ENCODE data around the gene POLE4. TPM values are rescaled to one million over a fixed set of nuclear protein-coding genes. Genes with fewer than 3 reads are reported as not detected.

POLE4 gene
- total RNA-seq, 1 donor, result 27.4 TPM

DNA sequence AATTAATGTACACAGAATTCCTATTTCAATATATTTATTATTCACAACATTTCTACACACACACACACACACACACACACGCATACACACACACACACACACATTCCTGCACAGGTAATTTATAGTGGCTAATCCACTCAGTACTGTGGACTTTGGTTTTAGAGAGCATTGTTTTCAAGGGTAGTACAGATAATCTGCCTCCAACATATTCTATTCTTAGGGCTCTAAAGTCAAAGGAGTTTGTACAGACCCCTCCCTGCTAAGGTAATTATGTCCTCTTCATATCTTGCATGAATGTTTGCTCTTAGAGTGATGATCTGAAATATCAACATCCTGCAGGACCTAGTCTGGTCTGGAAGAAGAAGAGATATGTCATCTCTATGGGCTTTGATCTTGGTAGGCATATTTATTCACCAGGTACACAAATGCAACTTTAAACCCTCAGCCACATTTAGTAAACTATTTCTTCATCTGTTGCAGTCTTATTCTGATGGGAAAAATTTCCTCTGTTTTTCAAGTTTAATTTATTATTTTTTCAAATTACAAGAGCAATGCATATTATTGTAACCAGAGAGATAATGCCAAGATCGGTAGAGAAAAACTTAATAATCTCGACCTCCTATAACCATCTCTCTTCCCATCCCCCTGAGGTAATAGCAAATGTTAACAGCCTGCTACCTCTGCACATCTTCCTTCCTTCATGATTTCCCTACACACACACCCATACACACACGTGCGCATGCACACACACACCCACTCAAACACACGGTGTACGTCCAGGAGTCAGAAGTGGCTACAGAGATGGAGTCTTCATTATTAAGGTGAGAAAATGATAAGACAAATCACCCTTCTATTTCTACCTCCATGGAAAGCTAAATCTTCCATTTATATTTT, 18.3 kb upstream of the POLE4 start:
- no peak for DNase-seq (ENCODE audit: low read depth)
- no peak overlapping the region for H3K4me3 ChIP-seq (ENCODE audit: low read depth, low read length)
- no peak for TF ChIP-seq CTCF (IDR thresholded peaks at IDR 0.05; ENCODE audit: insufficient read depth, low read length)

DNA sequence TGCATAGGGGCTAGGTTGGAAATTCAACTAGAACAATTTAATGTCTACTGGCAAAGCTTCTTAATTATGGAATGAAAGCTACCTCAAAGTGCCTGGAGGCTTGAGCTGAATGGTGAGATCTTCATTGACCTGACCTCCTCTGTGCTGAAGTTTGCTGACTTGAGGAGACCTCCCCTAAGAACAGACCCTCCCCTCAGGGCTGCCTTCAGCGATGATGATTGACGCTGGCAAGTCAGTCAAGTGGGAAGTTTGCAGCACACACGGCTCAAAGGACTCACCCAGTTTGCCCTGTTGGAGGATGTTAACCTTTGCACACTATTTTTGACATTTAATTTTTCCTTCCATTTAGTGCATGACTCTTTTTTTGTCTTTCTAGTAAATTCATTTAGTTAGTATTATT, 17.2 kb upstream of the POLE4 start:
- TF ChIP-seq CTCF (IDR thresholded peaks at IDR 0.05; ENCODE audit: insufficient read depth, low read length), result no peak
- H3K4me3 ChIP-seq (ENCODE audit: low read depth, low read length), result no peak overlapping the region

DNA sequence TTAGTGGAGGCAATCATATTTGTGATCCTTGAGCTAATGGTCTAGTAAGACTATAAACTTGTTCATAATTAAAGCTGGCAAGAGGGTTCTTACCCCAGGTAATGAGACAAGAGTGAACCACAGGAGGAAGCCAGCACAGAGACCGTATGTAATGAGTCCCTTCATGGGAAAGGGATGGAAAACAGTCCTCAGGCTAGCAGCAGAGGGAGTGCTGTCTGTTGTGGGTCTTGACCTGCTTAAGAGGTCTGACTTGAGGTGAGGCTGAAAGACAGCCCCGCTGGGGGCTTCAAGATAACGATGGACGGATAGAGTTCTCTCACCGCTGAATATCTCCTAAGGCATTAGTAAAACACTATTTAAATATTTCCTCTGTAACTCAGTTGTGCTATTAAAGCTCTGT, 16.2 kb upstream of the POLE4 start:
- no peak overlapping the region for H3K4me3 ChIP-seq (ENCODE audit: low read depth, low read length)
- DNase-seq (ENCODE audit: low read depth), result no peak
- no peak for TF ChIP-seq CTCF (IDR thresholded peaks at IDR 0.05; ENCODE audit: insufficient read depth, low read length)

More for the DNA sequence above, 17.2 kb upstream of the POLE4 start:
- DNase-seq (ENCODE audit: low read depth), result no peak

GRCh38 chr2:74944987-74945787, 13.3 kb upstream of the POLE4 start:
- no peak overlapping the region for H3K4me3 ChIP-seq (ENCODE audit: low read depth, low read length)
- DNase-seq (ENCODE audit: low read depth), result peak; percentile 40
- TF ChIP-seq CTCF (IDR thresholded peaks at IDR 0.05; ENCODE audit: insufficient read depth, low read length), result no peak

DNA sequence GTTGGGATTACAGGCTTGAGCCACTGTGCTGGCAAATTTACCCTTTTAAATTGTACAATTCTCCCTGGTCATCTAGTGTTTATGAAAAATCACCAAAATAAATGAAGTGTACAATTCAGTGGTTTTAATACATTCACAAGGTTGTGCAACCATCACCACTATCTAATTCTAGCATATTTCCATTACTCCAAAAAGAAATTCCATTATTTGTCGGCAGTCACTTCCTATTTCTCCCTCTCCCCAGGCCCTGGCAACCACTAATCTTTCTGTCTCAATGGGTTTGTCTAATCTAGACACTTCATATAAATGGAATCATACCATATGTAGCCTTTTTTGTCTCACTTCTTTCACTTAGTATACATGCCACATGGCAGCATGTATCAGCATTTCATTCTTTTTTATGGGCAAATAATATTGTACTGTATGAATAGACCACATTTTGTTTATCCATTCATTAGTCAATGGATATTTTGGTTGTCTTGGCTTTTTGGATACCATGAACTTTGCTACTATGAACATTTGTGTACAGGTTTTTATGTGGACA, 12.6 kb upstream of the POLE4 start:
- no peak overlapping the region for H3K4me3 ChIP-seq (ENCODE audit: low read depth, low read length)
- no peak for TF ChIP-seq CTCF (IDR thresholded peaks at IDR 0.05; ENCODE audit: insufficient read depth, low read length)
- peak; percentile 90 for DNase-seq (ENCODE audit: low read depth)

DNA sequence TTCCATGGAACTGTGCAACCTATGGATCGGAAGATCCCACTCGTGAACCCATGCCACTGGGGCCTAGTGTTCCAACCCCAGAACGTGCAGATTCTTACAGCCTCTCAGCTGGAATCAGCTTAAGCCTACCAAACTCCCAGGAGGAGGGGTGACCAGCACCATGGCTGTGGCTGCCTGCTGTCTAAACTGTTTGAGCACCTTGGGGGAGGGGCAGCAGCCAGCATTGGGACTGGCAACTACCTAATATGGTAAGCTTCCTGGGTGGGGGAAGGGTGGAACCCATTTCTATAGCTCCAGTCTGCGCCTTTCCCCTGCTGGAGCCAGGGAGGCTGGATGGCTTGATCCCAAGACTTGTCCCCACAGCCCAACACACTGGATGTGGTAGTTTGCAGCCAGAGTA, 10.7 kb upstream of the POLE4 start:
- DNase-seq (ENCODE audit: low read depth), result no peak
- H3K4me3 ChIP-seq (ENCODE audit: low read depth, low read length), result no peak overlapping the region
- no peak for TF ChIP-seq CTCF (IDR thresholded peaks at IDR 0.05; ENCODE audit: insufficient read depth, low read length)

All from fibroblast of the aortic adventitia (primary cell).